K562 (cell line): Measurements from ENCODE around the gene CPEB1. TPM values are rescaled to one million over a fixed set of nuclear protein-coding genes. Genes with fewer than 3 reads are reported as not detected.

Source experiments
- ATF1 ChIP-seq, 2 experiments: fragments of 450-650 bp in 1 of 2; IDR thresholded peaks; 2 replicates each; pipeline ENCODE4 v1.6.1; 2016; ENCODE audit warnings: missing compliant biosample characterization in 1 of 2, missing genetic modification characterization in 1 of 2
- EHMT2 ChIP-seq: fragments of 450-650 bp; IDR thresholded peaks from 2 replicates; pipeline ENCODE4 v1.6.1; 2018; ENCODE audit warnings: antibody characterized with exemption
- FOXJ3 ChIP-seq: sonication (generic); formaldehyde crosslinking; IDR thresholded peaks from 2 replicates; pipeline ENCODE4 v1.4.0; 2020; ENCODE audit warnings: mild to moderate bottlenecking, missing genetic modification reagents
- HCFC1 ChIP-seq: IDR thresholded peaks from 2 replicates; pipeline ENCODE4 v1.6.1; 2012; ENCODE audit warnings: low read depth, low read length, improper control_type of control experiment
- PHB2 ChIP-seq: fragments of 450-650 bp; IDR thresholded peaks from 2 replicates; pipeline ENCODE4 v1.6.1; 2017; ENCODE audit warnings: low read depth
- RBM15 ChIP-seq: fragments of 200-400 bp; formaldehyde crosslinking; IDR thresholded peaks from 2 replicates; pipeline ENCODE4 v1.6.1; 2018; ENCODE audit warnings: mild to moderate bottlenecking, low read length, moderate library complexity; ENCODE audit not compliant: insufficient read depth
- SMARCC2 ChIP-seq: fragments of 450-650 bp; IDR thresholded peaks from 2 replicates; pipeline ENCODE4 v1.6.1; 2017; ENCODE audit warnings: antibody characterized with exemption, moderate library complexity, mild to moderate bottlenecking, low read depth
- SRF ChIP-seq, 2 experiments: fragments of 250-450, 450-650 bp in 1 of 2; sonication (Bioruptor Pico) in 1 of 2; sonication (generic) in 1 of 2; formaldehyde crosslinking; IDR thresholded peaks; 2 replicates each; pipeline versions ENCODE4 v1.5.0 to v1.5.1; 2020 to 2022; ENCODE audit warnings: mild to moderate bottlenecking in 1 of 2, missing genetic modification reagents in 1 of 2
- TEAD4 ChIP-seq, 2 experiments: sonication (generic) in 1 of 2; formaldehyde crosslinking in 1 of 2; IDR thresholded peaks; 2 replicates each; pipeline versions ENCODE4 v1.6.1 to v1.8.0; 2012 to 2022; ENCODE audit warnings: borderline replicate concordance in 1 of 2, inconsistent platforms in 1 of 2, low read length in 1 of 2, mild to moderate bottlenecking in 1 of 2, missing genetic modification reagents in 1 of 2
- ZNF224 ChIP-seq: sonication (generic); formaldehyde crosslinking; IDR thresholded peaks from 2 replicates; pipeline ENCODE4 v1.8.0; 2022; ENCODE audit warnings: mild to moderate bottlenecking, missing genetic modification reagents
- ZNF444 ChIP-seq: fragments of 250-450 bp; sonication (Bioruptor Pico); IDR thresholded peaks from 2 replicates; pipeline ENCODE4 v1.4.0; 2020; ENCODE audit warnings: mild to moderate bottlenecking, moderate library complexity
- polyA plus RNA-seq, 8 experiments: library from polyadenylated mRNA; depleted of rRNA in 4 of 8; stranded (reverse) in 5 of 8; unstranded in 3 of 8; fragments of >200 nt; fragmentation: Nextera tagmentation in 2 of 8; fragmentation: Illumina TruSeq in 1 of 8; extraction: Ambion mirVana in 2 of 8; extraction: Trizol in 1 of 8; gene quantifications; 2 replicates each; pipeline versions ENCODE4 v1.2.1 to v1.2.3, GENCODE V29; 2011 to 2014; ENCODE audit warnings: inconsistent platforms in 1 of 8, missing spikeins in 1 of 8
- total RNA-seq, 7 experiments: library from RNA; depleted of rRNA in 6 of 7; stranded (reverse); fragments of >200 nt in 6 of 7; fragmentation: Illumina TruSeq in 2 of 7; extraction: Trizol in 2 of 7; gene quantifications; 2 replicates each; pipeline versions ENCODE4 v1.2.1 to v1.2.3, GENCODE V29; 2011 to 2021; ENCODE audit warnings: low replicate concordance in 1 of 7
- TF ChIP-seq, protein P1 (sequence below): sonication (generic); formaldehyde crosslinking; IDR thresholded peaks from 2 replicates; pipeline ENCODE4 v1.8.0; 2022; ENCODE audit warnings: mild to moderate bottlenecking, missing genetic modification reagents
- TF ChIP-seq, protein P2 (sequence below), 2 experiments: fragments of 150-350 bp in 1 of 2; IDR thresholded peaks; 2 replicates each; pipeline ENCODE4 v1.6.1; 2012 to 2016; ENCODE audit warnings: low read depth in 2 of 2, low read length in 2 of 2, mild to moderate bottlenecking in 1 of 2, moderate library complexity in 1 of 2
- TF ChIP-seq, protein P3 (sequence below): fragments of 250-450 bp; sonication (Bioruptor Pico); IDR thresholded peaks from 2 replicates; pipeline ENCODE4 v1.8.0; 2021; ENCODE audit warnings: mild to moderate bottlenecking, moderate library complexity
- TF ChIP-seq, protein P4 (sequence below): sonication (generic); formaldehyde crosslinking; IDR thresholded peaks from 2 replicates; pipeline ENCODE4 v1.5.0; 2020; ENCODE audit warnings: missing genetic modification reagents

The CPEB1 gene
- total and polyA plus RNA-seq, 9 of the 15 experiments (the other 6 are each of a cell fraction or from before 2014, with no cell fraction given), result 2.2 to 13.4 (median 9.7) TPM

DNA sequence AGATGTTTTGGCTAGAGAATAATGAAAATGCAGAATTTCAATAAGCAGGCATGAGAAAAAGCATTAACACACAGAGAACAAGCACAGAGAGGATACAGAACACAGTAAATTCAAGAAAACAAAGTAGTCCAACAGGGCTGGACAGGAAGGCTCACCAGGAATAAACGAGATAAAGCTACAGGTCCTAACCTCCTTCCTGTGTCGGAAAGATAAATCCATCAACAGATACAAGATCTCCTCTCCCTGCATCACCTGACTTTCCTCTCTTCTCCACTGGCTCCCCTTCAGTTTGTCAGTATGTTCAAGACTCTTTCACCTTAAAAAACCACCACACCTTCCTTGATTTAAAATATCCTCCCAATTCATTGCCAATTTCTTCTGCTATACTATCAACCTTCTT is 11.4 kb downstream of the CPEB1 start (continued):
- TF ChIP-seq, protein P1, sequence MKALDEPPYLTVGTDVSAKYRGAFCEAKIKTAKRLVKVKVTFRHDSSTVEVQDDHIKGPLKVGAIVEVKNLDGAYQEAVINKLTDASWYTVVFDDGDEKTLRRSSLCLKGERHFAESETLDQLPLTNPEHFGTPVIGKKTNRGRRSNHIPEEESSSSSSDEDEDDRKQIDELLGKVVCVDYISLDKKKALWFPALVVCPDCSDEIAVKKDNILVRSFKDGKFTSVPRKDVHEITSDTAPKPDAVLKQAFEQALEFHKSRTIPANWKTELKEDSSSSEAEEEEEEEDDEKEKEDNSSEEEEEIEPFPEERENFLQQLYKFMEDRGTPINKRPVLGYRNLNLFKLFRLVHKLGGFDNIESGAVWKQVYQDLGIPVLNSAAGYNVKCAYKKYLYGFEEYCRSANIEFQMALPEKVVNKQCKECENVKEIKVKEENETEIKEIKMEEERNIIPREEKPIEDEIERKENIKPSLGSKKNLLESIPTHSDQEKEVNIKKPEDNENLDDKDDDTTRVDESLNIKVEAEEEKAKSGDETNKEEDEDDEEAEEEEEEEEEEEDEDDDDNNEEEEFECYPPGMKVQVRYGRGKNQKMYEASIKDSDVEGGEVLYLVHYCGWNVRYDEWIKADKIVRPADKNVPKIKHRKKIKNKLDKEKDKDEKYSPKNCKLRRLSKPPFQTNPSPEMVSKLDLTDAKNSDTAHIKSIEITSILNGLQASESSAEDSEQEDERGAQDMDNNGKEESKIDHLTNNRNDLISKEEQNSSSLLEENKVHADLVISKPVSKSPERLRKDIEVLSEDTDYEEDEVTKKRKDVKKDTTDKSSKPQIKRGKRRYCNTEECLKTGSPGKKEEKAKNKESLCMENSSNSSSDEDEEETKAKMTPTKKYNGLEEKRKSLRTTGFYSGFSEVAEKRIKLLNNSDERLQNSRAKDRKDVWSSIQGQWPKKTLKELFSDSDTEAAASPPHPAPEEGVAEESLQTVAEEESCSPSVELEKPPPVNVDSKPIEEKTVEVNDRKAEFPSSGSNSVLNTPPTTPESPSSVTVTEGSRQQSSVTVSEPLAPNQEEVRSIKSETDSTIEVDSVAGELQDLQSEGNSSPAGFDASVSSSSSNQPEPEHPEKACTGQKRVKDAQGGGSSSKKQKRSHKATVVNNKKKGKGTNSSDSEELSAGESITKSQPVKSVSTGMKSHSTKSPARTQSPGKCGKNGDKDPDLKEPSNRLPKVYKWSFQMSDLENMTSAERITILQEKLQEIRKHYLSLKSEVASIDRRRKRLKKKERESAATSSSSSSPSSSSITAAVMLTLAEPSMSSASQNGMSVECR (CRISPR knock-in tag), result no peak
- TF ChIP-seq, protein P2, sequence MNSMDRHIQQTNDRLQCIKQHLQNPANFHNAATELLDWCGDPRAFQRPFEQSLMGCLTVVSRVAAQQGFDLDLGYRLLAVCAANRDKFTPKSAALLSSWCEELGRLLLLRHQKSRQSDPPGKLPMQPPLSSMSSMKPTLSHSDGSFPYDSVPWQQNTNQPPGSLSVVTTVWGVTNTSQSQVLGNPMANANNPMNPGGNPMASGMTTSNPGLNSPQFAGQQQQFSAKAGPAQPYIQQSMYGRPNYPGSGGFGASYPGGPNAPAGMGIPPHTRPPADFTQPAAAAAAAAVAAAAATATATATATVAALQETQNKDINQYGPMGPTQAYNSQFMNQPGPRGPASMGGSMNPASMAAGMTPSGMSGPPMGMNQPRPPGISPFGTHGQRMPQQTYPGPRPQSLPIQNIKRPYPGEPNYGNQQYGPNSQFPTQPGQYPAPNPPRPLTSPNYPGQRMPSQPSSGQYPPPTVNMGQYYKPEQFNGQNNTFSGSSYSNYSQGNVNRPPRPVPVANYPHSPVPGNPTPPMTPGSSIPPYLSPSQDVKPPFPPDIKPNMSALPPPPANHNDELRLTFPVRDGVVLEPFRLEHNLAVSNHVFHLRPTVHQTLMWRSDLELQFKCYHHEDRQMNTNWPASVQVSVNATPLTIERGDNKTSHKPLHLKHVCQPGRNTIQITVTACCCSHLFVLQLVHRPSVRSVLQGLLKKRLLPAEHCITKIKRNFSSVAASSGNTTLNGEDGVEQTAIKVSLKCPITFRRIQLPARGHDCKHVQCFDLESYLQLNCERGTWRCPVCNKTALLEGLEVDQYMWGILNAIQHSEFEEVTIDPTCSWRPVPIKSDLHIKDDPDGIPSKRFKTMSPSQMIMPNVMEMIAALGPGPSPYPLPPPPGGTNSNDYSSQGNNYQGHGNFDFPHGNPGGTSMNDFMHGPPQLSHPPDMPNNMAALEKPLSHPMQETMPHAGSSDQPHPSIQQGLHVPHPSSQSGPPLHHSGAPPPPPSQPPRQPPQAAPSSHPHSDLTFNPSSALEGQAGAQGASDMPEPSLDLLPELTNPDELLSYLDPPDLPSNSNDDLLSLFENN (IDR thresholded peaks at IDR 0.05; ENCODE audit: low read depth in 2 of 2, low read length in 2 of 2), result no peak
- TF ChIP-seq, protein P3, sequence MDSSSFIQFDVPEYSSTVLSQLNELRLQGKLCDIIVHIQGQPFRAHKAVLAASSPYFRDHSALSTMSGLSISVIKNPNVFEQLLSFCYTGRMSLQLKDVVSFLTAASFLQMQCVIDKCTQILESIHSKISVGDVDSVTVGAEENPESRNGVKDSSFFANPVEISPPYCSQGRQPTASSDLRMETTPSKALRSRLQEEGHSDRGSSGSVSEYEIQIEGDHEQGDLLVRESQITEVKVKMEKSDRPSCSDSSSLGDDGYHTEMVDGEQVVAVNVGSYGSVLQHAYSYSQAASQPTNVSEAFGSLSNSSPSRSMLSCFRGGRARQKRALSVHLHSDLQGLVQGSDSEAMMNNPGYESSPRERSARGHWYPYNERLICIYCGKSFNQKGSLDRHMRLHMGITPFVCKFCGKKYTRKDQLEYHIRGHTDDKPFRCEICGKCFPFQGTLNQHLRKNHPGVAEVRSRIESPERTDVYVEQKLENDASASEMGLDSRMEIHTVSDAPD (CRISPR knock-in tag), result no peak
- TF ChIP-seq RBM15 (no peak), HCFC1 (no peak), ZNF444 (CRISPR knock-in tag) (no peak), SMARCC2 (no peak), FOXJ3 (CRISPR knock-in tag) (no peak), TEAD4 (IDR thresholded peaks at IDR 0.05; ENCODE audit: low read length) (peak; percentile 74), TEAD4 (CRISPR knock-in tag; IDR thresholded peaks at IDR 0.05; ENCODE audit: borderline replicate concordance) (no peak), SRF (CRISPR knock-in tag; IDR thresholded peaks at IDR 0.05) (no peak), PHB2 (no peak), EHMT2 (peak; percentile 24; the same call in 1 of the 2 replicates), ATF1 (CRISPR knock-in tag; IDR thresholded peaks at IDR 0.05) (no peak), ATF1 (tag; IDR thresholded peaks at IDR 0.05) (no peak), ZNF224 (no peak)
- TF ChIP-seq, protein P4, sequence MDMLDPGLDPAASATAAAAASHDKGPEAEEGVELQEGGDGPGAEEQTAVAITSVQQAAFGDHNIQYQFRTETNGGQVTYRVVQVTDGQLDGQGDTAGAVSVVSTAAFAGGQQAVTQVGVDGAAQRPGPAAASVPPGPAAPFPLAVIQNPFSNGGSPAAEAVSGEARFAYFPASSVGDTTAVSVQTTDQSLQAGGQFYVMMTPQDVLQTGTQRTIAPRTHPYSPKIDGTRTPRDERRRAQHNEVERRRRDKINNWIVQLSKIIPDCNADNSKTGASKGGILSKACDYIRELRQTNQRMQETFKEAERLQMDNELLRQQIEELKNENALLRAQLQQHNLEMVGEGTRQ (CRISPR knock-in tag), result peak; percentile 52
